GM12878 (cell line): ENCODE results near the gene CFAP157. TPM values are rescaled to one million over a fixed set of nuclear protein-coding genes. Genes with fewer than 3 reads are reported as not detected.

Experiments used
- ATAC-seq: fragments of 200-7000 bp; cut with Tn5 transposase; 3 replicates; pipeline ENCODE4 v1.9.1; 2020; ENCODE audit warnings: mild to moderate bottlenecking, moderate library complexity
- BruUV-seq: library from RNA; stranded (reverse); fragments of 400-500 nt; replicated peaks from 2 replicates; lab custom pipeline; 2021; lab: Mats Ljungman, UMichigan
- CTCF ChIA-PET: fragments of 300-600 bp; sonication (Branson Sonifier 250); formaldehyde crosslinking; extraction: SDS; loops from one replicate; lab custom pipeline; 2021; ENCODE audit warnings: inconsistent platforms; lab: Yijun Ruan, JAX
- POLR2A ChIA-PET: fragments of 350-600 bp; formaldehyde crosslinking; extraction: SDS; loops from one replicate; lab custom pipeline; 2021; ENCODE audit warnings: inconsistent platforms; lab: Charles Lee
- RAD21 ChIA-PET: fragments of 300-600 bp; sonication (Branson Sonifier 250); formaldehyde crosslinking; loops from one replicate; lab custom pipeline; 2023; ENCODE audit warnings: antibody characterized with exemption; ENCODE audit not compliant: unreplicated experiment; lab: Charles Lee
- SMC1A ChIA-PET: fragments of 300-600 bp; sonication (Branson Sonifier 250); formaldehyde crosslinking; loops from one replicate; lab custom pipeline; 2023; ENCODE audit not compliant: unreplicated experiment, uncharacterized antibody; lab: Charles Lee
- DNase-seq: peaks from one replicate; pipeline ENCODE4 v3.0.0-alpha.2; 2011; ENCODE audit warnings: low read depth, low spot score
- FAIRE-seq: peaks from 3 replicates; lab custom pipeline; 2011; peaks lifted over from hg19 to GRCh38; lab: Jason Lieb, UNC
- H2AFZ ChIP-seq: 2 replicates; pipeline ENCODE4 v1.6.0; 2011; ENCODE audit warnings: low read depth, low read length, control low read depth; ENCODE audit not compliant: control insufficient read depth
- H3K27ac ChIP-seq: 2 replicates; pipeline ENCODE4 v1.5.1; 2011; ENCODE audit warnings: control low read depth; ENCODE audit not compliant: control insufficient read depth, insufficient read depth
- H3K27me3 ChIP-seq, 2 experiments: replicated peaks in 1 of 2; 2 replicates each; pipeline versions ENCODE4 v1.6.0 to v1.6.1; 2011; ENCODE audit warnings: low read length in 1 of 2; ENCODE audit not compliant: control insufficient read depth in 2 of 2, insufficient read depth in 2 of 2
- H3K36me3 ChIP-seq, 2 experiments: 2 replicates each; pipeline ENCODE4 v1.5.1; 2011; ENCODE audit warnings: low read length in 1 of 2; ENCODE audit not compliant: control insufficient read depth in 2 of 2, insufficient read depth in 2 of 2
- H3K4me1 ChIP-seq: 2 replicates; pipeline ENCODE4 v1.6.1; 2011; ENCODE audit warnings: mild to moderate bottlenecking, low read length, moderate library complexity, mixed read lengths; ENCODE audit not compliant: control insufficient read depth, insufficient read depth
- H3K4me2 ChIP-seq: 2 replicates; pipeline ENCODE4 v1.6.0; 2011; ENCODE audit warnings: control low read depth; ENCODE audit not compliant: control insufficient read depth, insufficient read depth
- H3K4me3 ChIP-seq: fragments of 200-600 bp; sonication (generic); 2 replicates; pipeline ENCODE4 v1.5.1; 2016
- H3K79me2 ChIP-seq: 2 replicates; pipeline ENCODE4 v1.6.0; 2011; ENCODE audit warnings: low read length; ENCODE audit not compliant: control insufficient read depth, insufficient read depth
- H3K9ac ChIP-seq: 2 replicates; pipeline ENCODE4 v1.8.0; 2011; ENCODE audit warnings: low read length, control low read depth, mixed read lengths; ENCODE audit not compliant: control insufficient read depth, insufficient read depth
- H3K9me3 ChIP-seq: replicated peaks from 3 replicates; pipeline ENCODE4 v1.5.1; 2011; ENCODE audit warnings: mild to moderate bottlenecking, low read length; ENCODE audit not compliant: control insufficient read depth, insufficient read depth
- H4K20me1 ChIP-seq: 2 replicates; pipeline ENCODE4 v1.6.0; 2011; ENCODE audit not compliant: control insufficient read depth, insufficient read depth
- CBX5 ChIP-seq: sonication (generic); IDR thresholded peaks from 2 replicates; pipeline ENCODE4 v1.6.1; 2016; ENCODE audit warnings: low read depth, moderate library complexity, mild to moderate bottlenecking, inconsistent platforms
- CEBPZ ChIP-seq: fragments of 150-350 bp; IDR thresholded peaks from 2 replicates; pipeline ENCODE4 v1.6.1; 2016; ENCODE audit warnings: low read depth, low read length
- FOXM1 ChIP-seq: IDR thresholded peaks from 2 replicates; pipeline ENCODE4 v1.6.1; 2012; ENCODE audit warnings: low read depth, mild to moderate bottlenecking, inconsistent platforms, low read length, moderate library complexity
- HDGF ChIP-seq: fragments of 450-650 bp; IDR thresholded peaks from 2 replicates; pipeline ENCODE4 v1.6.1; 2016; ENCODE audit warnings: antibody characterized with exemption
- NFYB ChIP-seq: IDR thresholded peaks from 2 replicates; pipeline ENCODE4 v1.6.1; 2011; ENCODE audit warnings: low read depth, mild to moderate bottlenecking, low read length, improper control_type of control experiment, moderate library complexity; ENCODE audit not compliant: insufficient read depth
- RAD21 ChIP-seq: IDR thresholded peaks from 2 replicates; pipeline ENCODE4 v1.6.1; 2011; ENCODE audit warnings: mild to moderate bottlenecking, low read depth, low read length, moderate library complexity; ENCODE audit not compliant: insufficient read depth
- RCOR1 ChIP-seq: conservative IDR thresholded peaks from 2 replicates; pipeline ENCODE4 v1.6.1; 2012; ENCODE audit warnings: low read depth, low read length, improper control_type of control experiment
- TAF1 ChIP-seq: IDR thresholded peaks from 2 replicates; pipeline ENCODE4 v1.6.1; 2011; ENCODE audit warnings: mild to moderate bottlenecking, low read depth, low read length, borderline replicate concordance
- YY1 ChIP-seq: IDR thresholded peaks from 2 replicates; pipeline ENCODE4 v1.6.1; 2011; ENCODE audit warnings: low read depth, mild to moderate bottlenecking, low read length
- ZNF207 ChIP-seq: fragments of 450-650 bp; IDR thresholded peaks from 2 replicates; pipeline ENCODE4 v1.6.1; 2014; ENCODE audit warnings: antibody characterized with exemption, mild to moderate bottlenecking, borderline replicate concordance
- ZNF622 ChIP-seq: fragments of 450-650 bp; IDR thresholded peaks from 2 replicates; pipeline ENCODE4 v1.6.1; 2017; ENCODE audit warnings: mild to moderate bottlenecking, inconsistent platforms
- WGBS: methylation state at CpG from one replicate; pipeline ENCODE4 v1.1.6; 2016; ENCODE audit warnings: low lambda C conversion rate; ENCODE audit not compliant: insufficient replicate concordance, insufficient coverage; ENCODE audit errors: missing lambda C conversion rate; 5-methylcytosine and 5-hydroxymethylcytosine counted together
- in situ Hi-C: fragments of 300-500 bp; cut with MboI; formaldehyde crosslinking; loops from 9 replicates; pipeline ENCODE4 v1.14.3; 2018; ENCODE audit warnings: mixed read lengths
- intact Hi-C: fragments of 100-400 bp; cut with micrococcal nuclease; formaldehyde crosslinking; loops from one replicate; pipeline ENCODE4 v1.14.2; 2022; ENCODE audit not compliant: unreplicated experiment
- polyA plus RNA-seq, 11 experiments: library from polyadenylated mRNA; depleted of rRNA in 4 of 11; unstranded in 6 of 11; stranded (reverse) in 5 of 11; fragments of >200 nt; fragmentation: Nextera tagmentation in 4 of 11; fragmentation: Illumina TruSeq in 1 of 11; extraction: Ambion mirVana in 4 of 11; extraction: Trizol in 1 of 11; gene quantifications; 1 replicate in 1 of 11; 2 replicates in 10 of 11; pipeline versions ENCODE4 v1.2.1 to v1.2.3, GENCODE V29; 2011 to 2016; ENCODE audit warnings: inconsistent platforms in 2 of 11, missing spikeins in 2 of 11, low read depth in 1 of 11
- total RNA-seq, 4 experiments: library from RNA; depleted of rRNA in 3 of 4; stranded (reverse); fragments of >200 nt in 3 of 4; fragmentation: Illumina TruSeq in 1 of 4; extraction: Trizol in 1 of 4; gene quantifications; 2 replicates each; pipeline versions ENCODE4 v1.2.1 to v1.2.3, GENCODE V29; 2013 to 2021
- TF ChIP-seq, protein P1 (sequence below): fragments of 450-650 bp; formaldehyde crosslinking; IDR thresholded peaks from 2 replicates; pipeline ENCODE4 v1.4.0; 2022; ENCODE audit warnings: mild to moderate bottlenecking, moderate library complexity
- TF ChIP-seq, protein P2 (sequence below): fragments of 450-650 bp; IDR thresholded peaks from 2 replicates; pipeline ENCODE4 v1.6.1; 2017; ENCODE audit warnings: borderline replicate concordance

The CFAP157 gene
- total and polyA plus RNA-seq, 10 of the 15 experiments (the other 5 are each of a cell fraction or from before 2014, with no cell fraction given) = 0.08 to 0.72 TPM; not detected in 8

- no peak overlapping the region for H2AFZ ChIP-seq
- ATAC-seq (no peak), FAIRE-seq (no peak), DNase-seq (no peak)
- no peaks in the 10 kb centered on the region for H4K20me1 ChIP-seq
- intact Hi-C loops = no loop called here
- H3K4me3 ChIP-seq = no peak overlapping the region
- H3K9me3 ChIP-seq = no peaks in the 10 kb centered on the region
- H3K27ac ChIP-seq = no peak overlapping the region
- POLR2A ChIA-PET = interaction anchor here (0.7 kb wide), 1 partner anchor 385 kb away, joined by 3 read pairs; no protein-coding TSS in a partner anchor
- SMC1A ChIA-PET = interaction anchor here (1.0 kb wide), 1 partner anchor 341 kb away, joined by 3 read pairs; no protein-coding TSS in a partner anchor
- H3K4me1 ChIP-seq = no peaks in the 10 kb centered on the region
- H3K79me2 ChIP-seq = no peaks in the 10 kb centered on the region
- no peaks in the 10 kb centered on the region for H3K36me3 ChIP-seq
- 42% methylated on average over 13 of the region's 13 CpGs for WGBS
- BruUV-seq = no TSS peak
- RAD21 ChIA-PET = no interaction called here
- CTCF ChIA-PET = interaction anchor here (0.6 kb wide), 2 partner anchors 71 to 257 kb away, joined by 3 to 5 read pairs; no protein-coding TSS in a partner anchor
- H3K4me2 ChIP-seq = no peak overlapping the region
- H3K27me3 ChIP-seq = peaks cover 3 to 5% of the 10 kb centered on the region in 2 experiments; a peak in 2 of 4 replicates
- in situ Hi-C loops = no loop called here
- H3K9ac ChIP-seq = no peak overlapping the region
- no peak for TF ChIP-seq ZNF622
- TF ChIP-seq, protein P1, sequence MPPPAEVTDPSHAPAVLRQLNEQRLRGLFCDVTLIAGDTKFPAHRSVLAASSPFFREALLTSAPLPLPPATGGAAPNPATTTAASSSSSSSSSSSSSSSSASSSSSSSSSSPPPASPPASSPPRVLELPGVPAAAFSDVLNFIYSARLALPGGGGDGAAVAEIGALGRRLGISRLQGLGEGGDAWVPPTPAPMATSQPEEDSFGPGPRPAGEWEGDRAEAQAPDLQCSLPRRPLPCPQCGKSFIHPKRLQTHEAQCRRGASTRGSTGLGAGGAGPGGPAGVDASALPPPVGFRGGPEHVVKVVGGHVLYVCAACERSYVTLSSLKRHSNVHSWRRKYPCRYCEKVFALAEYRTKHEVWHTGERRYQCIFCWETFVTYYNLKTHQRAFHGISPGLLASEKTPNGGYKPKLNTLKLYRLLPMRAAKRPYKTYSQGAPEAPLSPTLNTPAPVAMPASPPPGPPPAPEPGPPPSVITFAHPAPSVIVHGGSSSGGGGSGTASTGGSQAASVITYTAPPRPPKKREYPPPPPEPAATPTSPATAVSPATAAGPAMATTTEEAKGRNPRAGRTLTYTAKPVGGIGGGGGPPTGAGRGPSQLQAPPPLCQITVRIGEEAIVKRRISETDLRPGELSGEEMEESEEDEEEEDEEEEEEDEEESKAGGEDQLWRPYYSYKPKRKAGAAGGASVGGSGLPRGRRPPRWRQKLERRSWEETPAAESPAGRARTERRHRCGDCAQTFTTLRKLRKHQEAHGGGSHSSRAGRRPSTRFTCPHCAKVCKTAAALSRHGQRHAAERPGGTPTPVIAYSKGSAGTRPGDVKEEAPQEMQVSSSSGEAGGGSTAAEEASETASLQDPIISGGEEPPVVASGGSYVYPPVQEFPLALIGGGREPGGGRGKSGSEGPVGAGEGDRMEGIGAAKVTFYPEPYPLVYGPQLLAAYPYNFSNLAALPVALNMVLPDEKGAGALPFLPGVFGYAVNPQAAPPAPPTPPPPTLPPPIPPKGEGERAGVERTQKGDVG = no peak
- no peak for TF ChIP-seq RAD21
- no peak for TF ChIP-seq HDGF
- TF ChIP-seq TAF1 = no peak
- no peak for TF ChIP-seq NFYB
- no peak for TF ChIP-seq RCOR1
- TF ChIP-seq CBX5 = no peak
- no peak for TF ChIP-seq FOXM1
- no peak for TF ChIP-seq YY1
- no peak for TF ChIP-seq ZNF207
- TF ChIP-seq, protein P2, sequence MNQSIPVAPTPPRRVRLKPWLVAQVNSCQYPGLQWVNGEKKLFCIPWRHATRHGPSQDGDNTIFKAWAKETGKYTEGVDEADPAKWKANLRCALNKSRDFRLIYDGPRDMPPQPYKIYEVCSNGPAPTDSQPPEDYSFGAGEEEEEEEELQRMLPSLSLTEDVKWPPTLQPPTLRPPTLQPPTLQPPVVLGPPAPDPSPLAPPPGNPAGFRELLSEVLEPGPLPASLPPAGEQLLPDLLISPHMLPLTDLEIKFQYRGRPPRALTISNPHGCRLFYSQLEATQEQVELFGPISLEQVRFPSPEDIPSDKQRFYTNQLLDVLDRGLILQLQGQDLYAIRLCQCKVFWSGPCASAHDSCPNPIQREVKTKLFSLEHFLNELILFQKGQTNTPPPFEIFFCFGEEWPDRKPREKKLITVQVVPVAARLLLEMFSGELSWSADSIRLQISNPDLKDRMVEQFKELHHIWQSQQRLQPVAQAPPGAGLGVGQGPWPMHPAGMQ = no peak
- TF ChIP-seq CEBPZ = no peak
These were observed 45.7 kb upstream of the CFAP157 start for GRCh38 chr9:127660886-127661741.
